Stomach (tissue), 4 donors: ENCODE measurements around the gene TRAM2.

ENCODE experiments used
- CTCF ChIP-seq, 7 experiments: fragments of 450-650 bp in 4 of 7; fragments of 200-600 bp in 3 of 7; sonication (generic) in 3 of 7; IDR thresholded peaks; one replicate each; pipeline ENCODE4 v1.5.1; 2016 to 2019; ENCODE audit warnings: antibody characterized with exemption in 7 of 7, control low read depth in 2 of 7, mild to moderate bottlenecking in 1 of 7
- POLR2AphosphoS5 ChIP-seq, 3 donors: sonication (generic); formaldehyde crosslinking; IDR thresholded peaks; one replicate each; pipeline ENCODE4 v1.6.1; 2016; ENCODE audit warnings: antibody characterized with exemption in 3 of 3

GRCh38 chr6:52544602-52545405 is 32.1 kb downstream of the TRAM2 start:
- no peak for TF ChIP-seq CTCF (IDR thresholded peaks at IDR 0.05)
- no peak for TF ChIP-seq POLR2AphosphoS5 (IDR thresholded peaks at IDR 0.05)
